GM12891 (cell line): Measurements from ENCODE around the gene RAB34.

ENCODE experiments used
- DNase-seq: peaks from one replicate; pipeline ENCODE4 v3.0.0; 2011; ENCODE audit warnings: low spot score; ENCODE audit not compliant: insufficient read length
- FAIRE-seq: peaks from 2 replicates; lab custom pipeline; 2011; peaks lifted over from hg19 to GRCh38; lab: Jason Lieb, UNC
- PAX5 ChIP-seq: IDR thresholded peaks from 2 replicates; pipeline ENCODE4 v1.6.1; 2011; ENCODE audit warnings: low read length, moderate library complexity, mild to moderate bottlenecking; ENCODE audit not compliant: insufficient read depth, severe bottlenecking
- POLR2A ChIP-seq: IDR thresholded peaks from 2 replicates; pipeline ENCODE4 v1.6.1; 2011; ENCODE audit warnings: low read depth, low read length, control low read depth
- POLR2AphosphoS5 ChIP-seq: IDR thresholded peaks from 2 replicates; pipeline ENCODE4 v1.6.1; 2011; ENCODE audit warnings: low read depth, low read length, control low read depth
- POU2F2 ChIP-seq: IDR thresholded peaks from 2 replicates; pipeline ENCODE4 v1.6.1; 2011; ENCODE audit warnings: low read depth, mild to moderate bottlenecking, control low read depth, low read length, moderate library complexity
- SPI1 ChIP-seq: IDR thresholded peaks from 2 replicates; pipeline ENCODE4 v1.6.1; 2011; ENCODE audit warnings: low read depth, low read length, control low read depth
- TAF1 ChIP-seq: IDR thresholded peaks from 2 replicates; pipeline ENCODE4 v1.6.1; 2011; ENCODE audit warnings: low read depth, low read length, control low read depth

Gene RAB34

GRCh38 chr17:28746611-28747050 lies 29.0 kb upstream of the RAB34 start:
- DNase-seq (no peak), FAIRE-seq (no peak)

GRCh38 chr17:28745786-28746411 lies 28.2 kb upstream of the RAB34 start:
- DNase-seq (no peak), FAIRE-seq (no peak)
- no peak; the same call in 1 of the 2 replicates for TF ChIP-seq POLR2AphosphoS5
- TF ChIP-seq PAX5, result no peak
- TF ChIP-seq POU2F2, result no peak
- 0 out of 2 replicates have a peak, but pooled peaks have one; percentile 17 for TF ChIP-seq POLR2A

More at GRCh38 chr17:28746611-28747050, 29.0 kb upstream of the RAB34 start:
- TF ChIP-seq PAX5, result no peak
- no peak for TF ChIP-seq TAF1
- no peak for TF ChIP-seq POU2F2
- TF ChIP-seq POLR2AphosphoS5, result no peak

GRCh38 chr17:28744972-28745785 lies 27.5 kb upstream of the RAB34 start:
- TF ChIP-seq PAX5 (no peak), TAF1 (no peak), POLR2AphosphoS5 (no peak), POLR2A (0 out of 2 replicates have a peak, but pooled peaks have one; percentile 2), SPI1 (no peak), POU2F2 (peak; percentile 6; the same call in 1 of the 2 replicates)
- FAIRE-seq (no peak), DNase-seq (no peak)

- DNase-seq (no peak), FAIRE-seq (no peak)
- no peak for TF ChIP-seq POU2F2
- no peak; the same call in 1 of the 2 replicates for TF ChIP-seq POLR2A
- TF ChIP-seq TAF1, result no peak
- TF ChIP-seq SPI1, result no peak
- no peak for TF ChIP-seq PAX5
- no peak for TF ChIP-seq POLR2AphosphoS5
These were observed 26.7 kb upstream of the RAB34 start for GRCh38 chr17:28744104-28744971.

GRCh38 chr17:28743243-28744103 lies 25.8 kb upstream of the RAB34 start, which contains the start of gene TRAF4:
TSS of gene TRAF4 (plus strand) at chr17:28744011. CDS start at chr17:28744113, 102 bp downstream.
- DNase-seq (peak; percentile 73), FAIRE-seq (no peak)
- TF ChIP-seq POLR2AphosphoS5 (peak; percentile 85), POU2F2 (peak; percentile 45; the same call in 1 of the 2 replicates), POLR2A (peak; percentile 90), TAF1 (peak; percentile 78), SPI1 (no peak), PAX5 (peak; percentile 7)

- TF ChIP-seq POLR2AphosphoS5 (peak; percentile 37), SPI1 (peak; percentile 82), POU2F2 (peak; percentile 61; the same call in 1 of the 2 replicates), POLR2A (no peak), TAF1 (peak; percentile 54; the same call in 1 of the 2 replicates), PAX5 (no peak)
- peak; percentile 96 for FAIRE-seq
- no peak for DNase-seq
These were observed 24.0 kb upstream of the RAB34 start for GRCh38 chr17:28741358-28742349.
